ENCODE measurements around the gene TBX19. TPM values are rescaled to one million over a fixed set of nuclear protein-coding genes. Genes with fewer than 3 reads are reported as not detected.

Gene TBX19
- total RNA-seq, 1 donor from 2014 or later, result 1.1 TPM

GRCh38 chr1:168312718-168313604, 32.3 kb downstream of the TBX19 start:
- no peak overlapping the region for H3K4me3 ChIP-seq (ENCODE audit: insufficient read depth, low read depth, low read length)
- no peak overlapping the region for H3K4me3 Mint-ChIP-seq (ENCODE audit: unreplicated experiment)
- no peak for FAIRE-seq
- H3K36me3 Mint-ChIP-seq (ENCODE audit: low read depth, unreplicated experiment), result peaks cover 12% of the 10 kb centered on the region
- H3K9ac ChIP-seq (ENCODE audit: low read length), result no peak overlapping the region
- H3K36me3 ChIP-seq (ENCODE audit: insufficient read depth, low read length), result no peaks in the 10 kb centered on the region
- no peaks in the 10 kb centered on the region for H3K9me3 ChIP-seq (ENCODE audit: insufficient read depth, low read depth, low read length)
- H3K27me3 Mint-ChIP-seq (ENCODE audit: low read depth, unreplicated experiment), result no peaks in the 10 kb centered on the region
- no peak overlapping the region for H2AFZ ChIP-seq (ENCODE audit: low read depth, low read length)
- TF ChIP-seq EZH2 (IDR thresholded peaks at IDR 0.05; ENCODE audit: insufficient read depth, low read length) (no peak), CTCF (IDR thresholded peaks at IDR 0.05; ENCODE audit: insufficient read depth, low read depth, low read length) (no peak)
- H3K27ac Mint-ChIP-seq (ENCODE audit: unreplicated experiment), result no peak overlapping the region
- no peaks in the 10 kb centered on the region for H3K79me2 ChIP-seq (ENCODE audit: insufficient read depth, low read length)
- H3K4me1 Mint-ChIP-seq (ENCODE audit: low read depth, unreplicated experiment), result no peaks in the 10 kb centered on the region
- H3K4me1 ChIP-seq (ENCODE audit: insufficient read depth, low read length), result no peaks in the 10 kb centered on the region
- H3K27ac ChIP-seq (ENCODE audit: low read depth, low read length), result no peak overlapping the region
- peaks cover 4% of the 10 kb centered on the region for H3K9me3 Mint-ChIP-seq (ENCODE audit: unreplicated experiment)
- H3K27me3 ChIP-seq (ENCODE audit: insufficient read depth, low read length), result no peaks in the 10 kb centered on the region
- no peaks in the 10 kb centered on the region for H4K20me1 ChIP-seq (ENCODE audit: insufficient read depth, low read length)
- no peak for DNase-seq (ENCODE audit: low read depth)
- H3K4me2 ChIP-seq (ENCODE audit: low read length), result no peak overlapping the region

GRCh38 chr1:168316142-168316541, 35.5 kb downstream of the TBX19 start:
- Histone ChIP-seq H3K9me3 (ENCODE audit: insufficient read depth, low read depth, low read length) (no peaks in the 10 kb centered on the region), H3K36me3 (ENCODE audit: insufficient read depth, low read length) (no peaks in the 10 kb centered on the region), H3K9ac (ENCODE audit: low read length) (no peak overlapping the region), H3K4me2 (ENCODE audit: low read length) (no peak overlapping the region), H3K4me1 (ENCODE audit: insufficient read depth, low read length) (peaks cover 9% of the 10 kb centered on the region), H3K4me3 (ENCODE audit: insufficient read depth, low read depth, low read length) (no peak overlapping the region), H3K79me2 (ENCODE audit: insufficient read depth, low read length) (no peaks in the 10 kb centered on the region), H3K27ac (ENCODE audit: low read depth, low read length) (no peak overlapping the region), H2AFZ (ENCODE audit: low read depth, low read length) (no peak overlapping the region), H3K27me3 (ENCODE audit: insufficient read depth, low read length) (no peaks in the 10 kb centered on the region), H4K20me1 (ENCODE audit: insufficient read depth, low read length) (no peaks in the 10 kb centered on the region)
- Mint-ChIP-seq H3K27me3 (ENCODE audit: low read depth, unreplicated experiment) (no peaks in the 10 kb centered on the region), H3K36me3 (ENCODE audit: low read depth, unreplicated experiment) (peaks cover 5% of the 10 kb centered on the region), H3K4me1 (ENCODE audit: low read depth, unreplicated experiment) (peaks cover 18% of the 10 kb centered on the region), H3K4me3 (ENCODE audit: unreplicated experiment) (no peak overlapping the region), H3K9me3 (ENCODE audit: unreplicated experiment) (peaks cover 4% of the 10 kb centered on the region), H3K27ac (ENCODE audit: unreplicated experiment) (no peak overlapping the region)
- FAIRE-seq (no peak), DNase-seq (ENCODE audit: low read depth) (no peak)
- TF ChIP-seq EZH2 (IDR thresholded peaks at IDR 0.05; ENCODE audit: insufficient read depth, low read length) (no peak), CTCF (IDR thresholded peaks at IDR 0.05; ENCODE audit: insufficient read depth, low read depth, low read length) (no peak)

GRCh38 chr1:168317309-168317708, 36.6 kb downstream of the TBX19 start:
- Mint-ChIP-seq H3K27me3 (ENCODE audit: low read depth, unreplicated experiment) (no peaks in the 10 kb centered on the region), H3K4me3 (ENCODE audit: unreplicated experiment) (no peak overlapping the region), H3K27ac (ENCODE audit: unreplicated experiment) (no peak overlapping the region), H3K4me1 (ENCODE audit: low read depth, unreplicated experiment) (peaks cover 18% of the 10 kb centered on the region), H3K36me3 (ENCODE audit: low read depth, unreplicated experiment) (peaks cover 5% of the 10 kb centered on the region), H3K9me3 (ENCODE audit: unreplicated experiment) (peaks cover 4% of the 10 kb centered on the region)
- Histone ChIP-seq H3K79me2 (ENCODE audit: insufficient read depth, low read length) (no peaks in the 10 kb centered on the region), H3K27me3 (ENCODE audit: insufficient read depth, low read length) (no peaks in the 10 kb centered on the region), H3K4me3 (ENCODE audit: insufficient read depth, low read depth, low read length) (no peak overlapping the region), H3K36me3 (ENCODE audit: insufficient read depth, low read length) (no peaks in the 10 kb centered on the region), H3K4me2 (ENCODE audit: low read length) (no peak overlapping the region), H3K4me1 (ENCODE audit: insufficient read depth, low read length) (peaks cover 11% of the 10 kb centered on the region), H3K9ac (ENCODE audit: low read length) (no peak overlapping the region), H3K27ac (ENCODE audit: low read depth, low read length) (no peak overlapping the region), H4K20me1 (ENCODE audit: insufficient read depth, low read length) (no peaks in the 10 kb centered on the region), H2AFZ (ENCODE audit: low read depth, low read length) (no peak overlapping the region), H3K9me3 (ENCODE audit: insufficient read depth, low read depth, low read length) (no peaks in the 10 kb centered on the region)
- DNase-seq (ENCODE audit: low read depth), result no peak
- no peak for FAIRE-seq
- no peak for TF ChIP-seq EZH2 (IDR thresholded peaks at IDR 0.05; ENCODE audit: insufficient read depth, low read length)
